GM12878 (cell line): ENCODE results near the gene KCNK1. TPM values are rescaled to one million over a fixed set of nuclear protein-coding genes. Genes with fewer than 3 reads are reported as not detected.

Experiments used
- ATF7 ChIP-seq: fragments of 450-650 bp; IDR thresholded peaks from 2 replicates; pipeline ENCODE4 v1.6.1; 2016; ENCODE audit warnings: low read depth, mild to moderate bottlenecking
- CBFB ChIP-seq: IDR thresholded peaks from 2 replicates; pipeline ENCODE4 v1.6.1; 2016; ENCODE audit warnings: antibody characterized with exemption, low read depth
- CHD2 ChIP-seq: IDR thresholded peaks from 2 replicates; pipeline ENCODE4 v1.6.1; 2011; ENCODE audit warnings: low read depth, low read length, improper control_type of control experiment, borderline replicate concordance
- EGR1 ChIP-seq, 2 experiments: IDR thresholded peaks; 1 replicate in 1 of 2; 2 replicates in 1 of 2; pipeline ENCODE4 v1.6.1; 2011 to 2012; ENCODE audit warnings: low read depth in 2 of 2, low read length in 2 of 2, borderline replicate concordance in 1 of 2, mild to moderate bottlenecking in 1 of 2, moderate library complexity in 1 of 2
- EP300 ChIP-seq, 2 experiments: fragments of 150-350 bp in 1 of 2; IDR thresholded peaks; 2 replicates each; pipeline ENCODE4 v1.6.1; 2011 to 2012; ENCODE audit warnings: low read depth in 2 of 2, low read length in 2 of 2, borderline replicate concordance in 1 of 2, improper control_type of control experiment in 1 of 2, inconsistent platforms in 1 of 2; ENCODE audit not compliant: control insufficient read depth in 1 of 2
- ESRRA ChIP-seq: IDR thresholded peaks from 2 replicates; pipeline ENCODE4 v1.6.1; 2012; ENCODE audit warnings: mild to moderate bottlenecking, low read length, improper control_type of control experiment
- FOXM1 ChIP-seq: IDR thresholded peaks from 2 replicates; pipeline ENCODE4 v1.6.1; 2012; ENCODE audit warnings: low read depth, mild to moderate bottlenecking, inconsistent platforms, low read length, moderate library complexity
- GABPA ChIP-seq: IDR thresholded peaks from 2 replicates; pipeline ENCODE4 v1.6.1; 2014; ENCODE audit warnings: antibody characterized with exemption, low read depth, mild to moderate bottlenecking, inconsistent platforms
- HDAC2 ChIP-seq: fragments of 200-600 bp; sonication (generic); IDR thresholded peaks from 2 replicates; pipeline ENCODE4 v1.6.1; 2017
- IRF4 ChIP-seq: IDR thresholded peaks from 2 replicates; pipeline ENCODE4 v1.6.1; 2011; ENCODE audit warnings: low read depth, low read length
- JUND ChIP-seq: IDR thresholded peaks from 2 replicates; pipeline ENCODE4 v1.6.1; 2012; ENCODE audit warnings: low read depth, mild to moderate bottlenecking, low read length, improper control_type of control experiment, moderate library complexity
- KLF5 ChIP-seq: fragments of 450-650 bp; IDR thresholded peaks from 2 replicates; pipeline ENCODE4 v1.6.1; 2014; ENCODE audit warnings: mild to moderate bottlenecking; ENCODE audit not compliant: partially characterized antibody
- LARP7 ChIP-seq: fragments of 450-650 bp; IDR thresholded peaks from 2 replicates; pipeline ENCODE4 v1.6.1; 2017; ENCODE audit warnings: mild to moderate bottlenecking
- MTA2 ChIP-seq: fragments of 450-650 bp; IDR thresholded peaks from 2 replicates; pipeline ENCODE4 v1.6.1; 2016; ENCODE audit warnings: low read depth, mild to moderate bottlenecking, moderate library complexity
- MYC ChIP-seq: IDR thresholded peaks from 2 replicates; pipeline ENCODE4 v1.6.1; 2011; ENCODE audit warnings: mild to moderate bottlenecking, low read length, moderate library complexity, inconsistent platforms; ENCODE audit not compliant: insufficient read depth, insufficient replicate concordance, insufficient read length, severe bottlenecking
- NRF1 ChIP-seq: conservative IDR thresholded peaks from 2 replicates; pipeline ENCODE4 v1.6.1; 2011; ENCODE audit warnings: mild to moderate bottlenecking, low read depth, low read length, improper control_type of control experiment
- POU2F2 ChIP-seq: IDR thresholded peaks from 3 replicates; pipeline ENCODE4 v1.6.1; 2011; ENCODE audit warnings: low read depth, mild to moderate bottlenecking, low read length, borderline replicate concordance
- TCF7 ChIP-seq: IDR thresholded peaks from 2 replicates; pipeline ENCODE4 v1.6.1; 2014; ENCODE audit warnings: antibody characterized with exemption, borderline replicate concordance
- WRNIP1 ChIP-seq: IDR thresholded peaks from 2 replicates; pipeline ENCODE4 v1.6.1; 2011; ENCODE audit warnings: low read depth, low read length, improper control_type of control experiment, borderline replicate concordance
- ZNF217 ChIP-seq: fragments of 450-650 bp; IDR thresholded peaks from 2 replicates; pipeline ENCODE4 v1.6.1; 2017; ENCODE audit warnings: antibody characterized with exemption, mild to moderate bottlenecking
- polyA plus RNA-seq, 11 experiments: library from polyadenylated mRNA; depleted of rRNA in 4 of 11; unstranded in 6 of 11; stranded (reverse) in 5 of 11; fragments of >200 nt; fragmentation: Nextera tagmentation in 4 of 11; fragmentation: Illumina TruSeq in 1 of 11; extraction: Ambion mirVana in 4 of 11; extraction: Trizol in 1 of 11; gene quantifications; 1 replicate in 1 of 11; 2 replicates in 10 of 11; pipeline versions ENCODE4 v1.2.1 to v1.2.3, GENCODE V29; 2011 to 2016; ENCODE audit warnings: inconsistent platforms in 2 of 11, missing spikeins in 2 of 11, low read depth in 1 of 11
- total RNA-seq, 4 experiments: library from RNA; depleted of rRNA in 3 of 4; stranded (reverse); fragments of >200 nt in 3 of 4; fragmentation: Illumina TruSeq in 1 of 4; extraction: Trizol in 1 of 4; gene quantifications; 2 replicates each; pipeline versions ENCODE4 v1.2.1 to v1.2.3, GENCODE V29; 2013 to 2021
- TF ChIP-seq, protein P1 (sequence below): fragments of 450-650 bp; IDR thresholded peaks from 2 replicates; pipeline ENCODE4 v1.6.1; 2017; ENCODE audit warnings: mild to moderate bottlenecking, moderate library complexity
- TF ChIP-seq, protein P2 (sequence below): fragments of 450-650 bp; IDR thresholded peaks from 2 replicates; pipeline ENCODE4 v1.6.1; 2017; ENCODE audit warnings: low read depth, mild to moderate bottlenecking, moderate library complexity
- TF ChIP-seq, protein P3 (sequence below): fragments of 450-650 bp; IDR thresholded peaks from 2 replicates; pipeline ENCODE4 v1.6.1; 2017; ENCODE audit warnings: antibody characterized with exemption, mild to moderate bottlenecking, moderate library complexity

The KCNK1 gene
- total and polyA plus RNA-seq, 10 of the 15 experiments (the other 5 are each of a cell fraction or from before 2014, with no cell fraction given), result 9.4 to 27.6 (median 15.1) TPM

DNA sequence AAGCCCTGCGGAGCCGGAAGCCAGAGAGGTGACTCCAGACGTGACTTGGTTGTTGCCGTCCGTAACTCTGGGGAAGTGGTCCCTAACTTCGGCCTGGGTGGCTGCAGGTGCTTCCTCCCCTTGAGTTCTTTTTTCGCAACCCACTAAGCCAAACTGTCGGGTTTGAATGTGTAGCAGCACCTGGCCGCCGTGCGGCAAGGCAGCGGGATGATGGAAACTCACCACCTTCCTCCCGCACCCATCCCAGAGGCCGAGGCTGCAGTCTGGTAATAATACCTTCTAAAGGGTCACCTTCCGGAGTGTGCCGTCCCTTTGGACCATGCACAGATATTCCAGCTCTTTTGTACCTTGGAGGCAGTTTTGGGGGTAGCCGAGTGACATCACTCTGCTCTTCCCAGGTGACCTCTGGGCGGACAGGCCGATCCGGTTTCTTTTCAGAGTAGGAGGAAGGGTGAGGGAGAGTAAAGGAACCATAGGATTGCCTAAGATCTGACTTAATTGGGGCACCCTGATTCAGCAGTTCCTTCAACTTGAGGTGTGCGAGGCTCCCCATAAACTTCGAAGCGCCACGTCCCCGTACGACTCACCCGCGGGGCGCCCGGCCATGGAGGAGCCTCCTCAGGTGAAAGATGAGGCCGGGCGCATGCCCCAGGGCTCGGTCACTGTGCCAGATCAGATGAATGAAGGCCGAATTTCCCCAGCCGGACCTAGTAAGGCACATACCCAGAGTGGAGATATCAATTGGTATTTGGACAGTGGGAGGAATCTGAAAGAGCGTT is 1.0 kb downstream of the KCNK1 start (continued):
- TF ChIP-seq ZNF217, result no peak
- TF ChIP-seq HDAC2, result no peak
- TF ChIP-seq, protein P1, sequence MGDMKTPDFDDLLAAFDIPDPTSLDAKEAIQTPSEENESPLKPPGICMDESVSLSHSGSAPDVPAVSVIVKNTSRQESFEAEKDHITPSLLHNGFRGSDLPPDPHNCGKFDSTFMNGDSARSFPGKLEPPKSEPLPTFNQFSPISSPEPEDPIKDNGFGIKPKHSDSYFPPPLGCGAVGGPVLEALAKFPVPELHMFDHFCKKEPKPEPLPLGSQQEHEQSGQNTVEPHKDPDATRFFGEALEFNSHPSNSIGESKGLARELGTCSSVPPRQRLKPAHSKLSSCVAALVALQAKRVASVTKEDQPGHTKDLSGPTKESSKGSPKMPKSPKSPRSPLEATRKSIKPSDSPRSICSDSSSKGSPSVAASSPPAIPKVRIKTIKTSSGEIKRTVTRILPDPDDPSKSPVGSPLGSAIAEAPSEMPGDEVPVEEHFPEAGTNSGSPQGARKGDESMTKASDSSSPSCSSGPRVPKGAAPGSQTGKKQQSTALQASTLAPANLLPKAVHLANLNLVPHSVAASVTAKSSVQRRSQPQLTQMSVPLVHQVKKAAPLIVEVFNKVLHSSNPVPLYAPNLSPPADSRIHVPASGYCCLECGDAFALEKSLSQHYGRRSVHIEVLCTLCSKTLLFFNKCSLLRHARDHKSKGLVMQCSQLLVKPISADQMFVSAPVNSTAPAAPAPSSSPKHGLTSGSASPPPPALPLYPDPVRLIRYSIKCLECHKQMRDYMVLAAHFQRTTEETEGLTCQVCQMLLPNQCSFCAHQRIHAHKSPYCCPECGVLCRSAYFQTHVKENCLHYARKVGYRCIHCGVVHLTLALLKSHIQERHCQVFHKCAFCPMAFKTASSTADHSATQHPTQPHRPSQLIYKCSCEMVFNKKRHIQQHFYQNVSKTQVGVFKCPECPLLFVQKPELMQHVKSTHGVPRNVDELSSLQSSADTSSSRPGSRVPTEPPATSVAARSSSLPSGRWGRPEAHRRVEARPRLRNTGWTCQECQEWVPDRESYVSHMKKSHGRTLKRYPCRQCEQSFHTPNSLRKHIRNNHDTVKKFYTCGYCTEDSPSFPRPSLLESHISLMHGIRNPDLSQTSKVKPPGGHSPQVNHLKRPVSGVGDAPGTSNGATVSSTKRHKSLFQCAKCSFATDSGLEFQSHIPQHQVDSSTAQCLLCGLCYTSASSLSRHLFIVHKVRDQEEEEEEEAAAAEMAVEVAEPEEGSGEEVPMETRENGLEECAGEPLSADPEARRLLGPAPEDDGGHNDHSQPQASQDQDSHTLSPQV, result no peak
- TF ChIP-seq IRF4, result no peak
- TF ChIP-seq WRNIP1, result no peak
- no peak; the same call in 1 of the 2 replicates for TF ChIP-seq CBFB
- no peak for TF ChIP-seq POU2F2
- TF ChIP-seq JUND, result no peak
- TF ChIP-seq FOXM1, result no peak
- TF ChIP-seq NRF1, result no peak
- TF ChIP-seq EGR1 (IDR thresholded peaks at IDR 0.05; ENCODE audit: borderline replicate concordance in 1 of 2, low read depth in 2 of 2, low read length in 2 of 2), result no peak
- no peak for TF ChIP-seq LARP7
- TF ChIP-seq GABPA, result no peak
- no peak for TF ChIP-seq MYC
- TF ChIP-seq ESRRA, result no peak
- TF ChIP-seq ATF7, result peak; percentile 49; the same call in 1 of the 2 replicates
- no peak for TF ChIP-seq MTA2
- TF ChIP-seq, protein P2, sequence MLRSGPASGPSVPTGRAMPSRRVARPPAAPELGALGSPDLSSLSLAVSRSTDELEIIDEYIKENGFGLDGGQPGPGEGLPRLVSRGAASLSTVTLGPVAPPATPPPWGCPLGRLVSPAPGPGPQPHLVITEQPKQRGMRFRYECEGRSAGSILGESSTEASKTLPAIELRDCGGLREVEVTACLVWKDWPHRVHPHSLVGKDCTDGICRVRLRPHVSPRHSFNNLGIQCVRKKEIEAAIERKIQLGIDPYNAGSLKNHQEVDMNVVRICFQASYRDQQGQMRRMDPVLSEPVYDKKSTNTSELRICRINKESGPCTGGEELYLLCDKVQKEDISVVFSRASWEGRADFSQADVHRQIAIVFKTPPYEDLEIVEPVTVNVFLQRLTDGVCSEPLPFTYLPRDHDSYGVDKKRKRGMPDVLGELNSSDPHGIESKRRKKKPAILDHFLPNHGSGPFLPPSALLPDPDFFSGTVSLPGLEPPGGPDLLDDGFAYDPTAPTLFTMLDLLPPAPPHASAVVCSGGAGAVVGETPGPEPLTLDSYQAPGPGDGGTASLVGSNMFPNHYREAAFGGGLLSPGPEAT, result no peak
- TF ChIP-seq, protein P3, sequence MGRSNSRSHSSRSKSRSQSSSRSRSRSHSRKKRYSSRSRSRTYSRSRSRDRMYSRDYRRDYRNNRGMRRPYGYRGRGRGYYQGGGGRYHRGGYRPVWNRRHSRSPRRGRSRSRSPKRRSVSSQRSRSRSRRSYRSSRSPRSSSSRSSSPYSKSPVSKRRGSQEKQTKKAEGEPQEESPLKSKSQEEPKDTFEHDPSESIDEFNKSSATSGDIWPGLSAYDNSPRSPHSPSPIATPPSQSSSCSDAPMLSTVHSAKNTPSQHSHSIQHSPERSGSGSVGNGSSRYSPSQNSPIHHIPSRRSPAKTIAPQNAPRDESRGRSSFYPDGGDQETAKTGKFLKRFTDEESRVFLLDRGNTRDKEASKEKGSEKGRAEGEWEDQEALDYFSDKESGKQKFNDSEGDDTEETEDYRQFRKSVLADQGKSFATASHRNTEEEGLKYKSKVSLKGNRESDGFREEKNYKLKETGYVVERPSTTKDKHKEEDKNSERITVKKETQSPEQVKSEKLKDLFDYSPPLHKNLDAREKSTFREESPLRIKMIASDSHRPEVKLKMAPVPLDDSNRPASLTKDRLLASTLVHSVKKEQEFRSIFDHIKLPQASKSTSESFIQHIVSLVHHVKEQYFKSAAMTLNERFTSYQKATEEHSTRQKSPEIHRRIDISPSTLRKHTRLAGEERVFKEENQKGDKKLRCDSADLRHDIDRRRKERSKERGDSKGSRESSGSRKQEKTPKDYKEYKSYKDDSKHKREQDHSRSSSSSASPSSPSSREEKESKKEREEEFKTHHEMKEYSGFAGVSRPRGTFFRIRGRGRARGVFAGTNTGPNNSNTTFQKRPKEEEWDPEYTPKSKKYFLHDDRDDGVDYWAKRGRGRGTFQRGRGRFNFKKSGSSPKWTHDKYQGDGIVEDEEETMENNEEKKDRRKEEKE, result no peak
- TF ChIP-seq CHD2, result no peak
- TF ChIP-seq KLF5, result no peak
- no peak for TF ChIP-seq TCF7
- TF ChIP-seq EP300 (IDR thresholded peaks at IDR 0.05; ENCODE audit: borderline replicate concordance in 1 of 2, control insufficient read depth in 1 of 2, low read depth in 2 of 2, low read length in 2 of 2), result no peak
